K562 (cell line): ENCODE data around the gene TNFRSF6B. TPM values are rescaled to one million over a fixed set of nuclear protein-coding genes. Genes with fewer than 3 reads are reported as not detected.

Experiments
- ATAC-seq: fragments of 200-7000 bp; cut with Tn5 transposase; 3 replicates; pipeline ENCODE4 v1.9.1; 2020; ENCODE audit warnings: moderate library complexity
- Bru-seq: library from RNA; stranded (reverse); fragments of 400-500 nt; gene quantifications from one replicate; lab custom pipeline; 2021; lab: Mats Ljungman, UMichigan
- BruChase-seq, 2 experiments: library from RNA; stranded (reverse); fragments of 400-500 nt; gene quantifications; one replicate each; lab custom pipeline; 2021; lab: Mats Ljungman, UMichigan
- BruUV-seq: library from RNA; stranded (reverse); fragments of 400-500 nt; replicated peaks from 2 replicates; lab custom pipeline; 2021; lab: Mats Ljungman, UMichigan
- CTCF ChIA-PET: fragments of 300-600 bp; formaldehyde crosslinking; extraction: SDS; loops from one replicate; lab custom pipeline; 2021; ENCODE audit warnings: low intra/inter-chr PET ratio; lab: Yijun Ruan, JAX
- POLR2A ChIA-PET: fragments of 300-600, 350-650 bp; sonication (Branson Sonifier 250); formaldehyde crosslinking; extraction: SDS; loops from one replicate; lab custom pipeline; 2021; ENCODE audit warnings: antibody characterized with exemption, inconsistent platforms; lab: Yijun Ruan, JAX
- DNase-seq, 4 experiments: peaks; one replicate each; pipeline versions ENCODE4 v3.0.0 to v3.0.0-alpha.2; 2011 to 2018; ENCODE audit warnings: low spot score in 3 of 4, mixed read lengths in 3 of 4; ENCODE audit errors: extremely low read depth in 1 of 4
- FAIRE-seq: peaks from 2 replicates; lab custom pipeline; 2011; peaks lifted over from hg19 to GRCh38; lab: Jason Lieb, UNC
- H2AFZ ChIP-seq: 2 replicates; pipeline ENCODE4 v1.6.0; 2011; ENCODE audit warnings: low read depth, low read length, control low read depth, inconsistent platforms
- H3K27ac ChIP-seq: fragments of 200-600 bp; 3 replicates; pipeline ENCODE4 v1.8.0; 2011; ENCODE audit warnings: low read depth, mild to moderate bottlenecking, control low read depth, inconsistent platforms, low read length, moderate library complexity, mixed read lengths; ENCODE audit errors: extremely low read depth
- H3K27me3 ChIP-seq, 2 experiments: fragments of 300-600 bp in 1 of 2; 2 replicates in 1 of 2; 3 replicates in 1 of 2; pipeline versions ENCODE4 v1.6.0 to v1.8.0; 2011; ENCODE audit warnings: inconsistent platforms in 2 of 2, low read length in 2 of 2, mild to moderate bottlenecking in 1 of 2, mixed read lengths in 1 of 2, moderate library complexity in 1 of 2; ENCODE audit not compliant: control insufficient read depth in 2 of 2, insufficient read depth in 2 of 2
- H3K36me3 ChIP-seq: fragments of 300-600 bp; 3 replicates; pipeline ENCODE4 v1.8.0; 2011; ENCODE audit warnings: mild to moderate bottlenecking, low read length, inconsistent platforms; ENCODE audit not compliant: control insufficient read depth, insufficient read depth
- H3K4me1 ChIP-seq, 2 experiments: fragments of 200-600 bp in 1 of 2; replicated peaks in 1 of 2; 2 replicates in 1 of 2; 3 replicates in 1 of 2; pipeline versions ENCODE4 v1.5.1 to v1.8.0; 2011; ENCODE audit warnings: inconsistent platforms in 2 of 2, low read length in 2 of 2, mild to moderate bottlenecking in 1 of 2, mixed read lengths in 1 of 2, moderate library complexity in 1 of 2; ENCODE audit not compliant: control insufficient read depth in 2 of 2, insufficient read depth in 2 of 2
- H3K4me2 ChIP-seq: 2 replicates; pipeline ENCODE4 v1.6.1; 2011; ENCODE audit warnings: low read length, control low read depth, inconsistent platforms, mixed read lengths; ENCODE audit not compliant: insufficient read depth
- H3K4me3 ChIP-seq: fragments of 200-600 bp; sonication (generic), shearing (Covaris generic); 2 replicates; pipeline ENCODE4 v1.5.1; 2016; ENCODE audit warnings: control low read depth, inconsistent platforms
- H3K79me2 ChIP-seq: fragments of 200-600 bp; 3 replicates; pipeline ENCODE4 v1.8.0; 2011; ENCODE audit warnings: low read length, inconsistent platforms; ENCODE audit not compliant: control insufficient read depth, insufficient read depth
- H3K9ac ChIP-seq, 2 experiments: 2 replicates each; pipeline versions ENCODE4 v1.6.0 to v1.6.1; 2011; ENCODE audit warnings: low read depth in 2 of 2, low read length in 2 of 2, control low read depth in 1 of 2, inconsistent platforms in 1 of 2, mild to moderate bottlenecking in 1 of 2, mixed read lengths in 1 of 2; ENCODE audit not compliant: insufficient read depth in 1 of 2
- H3K9me1 ChIP-seq: one replicate; pipeline ENCODE4 v1.6.0; 2011; ENCODE audit warnings: inconsistent platforms, mild to moderate bottlenecking, low read length, moderate library complexity; ENCODE audit not compliant: control insufficient read depth, insufficient read depth
- H3K9me3 ChIP-seq: replicated peaks from 2 replicates; pipeline ENCODE4 v1.5.1; 2011; ENCODE audit warnings: low read depth, low read length, inconsistent platforms; ENCODE audit not compliant: control insufficient read depth, insufficient read depth
- H4K20me1 ChIP-seq: replicated peaks from 2 replicates; pipeline ENCODE4 v1.6.1; 2011; ENCODE audit warnings: low read length, inconsistent platforms, mixed read lengths; ENCODE audit not compliant: control insufficient read depth, insufficient read depth
- ARNT ChIP-seq, 2 experiments: fragments of 450-650 bp; IDR thresholded peaks; 2 replicates each; pipeline ENCODE4 v1.6.1; 2016; ENCODE audit warnings: mild to moderate bottlenecking in 1 of 2
- CHCHD3 ChIP-seq: fragments of 250-450 bp; sonication (Bioruptor Pico); IDR thresholded peaks from 2 replicates; pipeline ENCODE4 v2.1.2; 2022; ENCODE audit warnings: mild to moderate bottlenecking
- DACH1 ChIP-seq: fragments of 450-650 bp; IDR thresholded peaks from 2 replicates; pipeline ENCODE4 v1.6.1; 2018; ENCODE audit not compliant: partially characterized antibody
- HMGN3 ChIP-seq: IDR thresholded peaks from 2 replicates; pipeline ENCODE4 v1.6.1; 2011; ENCODE audit warnings: borderline replicate concordance, low read depth, mild to moderate bottlenecking, mixed read lengths, low read length; ENCODE audit not compliant: insufficient read length; ENCODE audit errors: extremely low read depth
- HNRNPL ChIP-seq: fragments of 200-400 bp; formaldehyde crosslinking; IDR thresholded peaks from 2 replicates; pipeline ENCODE4 v1.6.1; 2017; ENCODE audit warnings: low read depth, mild to moderate bottlenecking, low read length
- MEF2A ChIP-seq: IDR thresholded peaks from 2 replicates; pipeline ENCODE4 v1.6.1; 2011; ENCODE audit warnings: low read depth, mild to moderate bottlenecking, low read length, moderate library complexity; ENCODE audit not compliant: control insufficient read depth
- POLR2A ChIP-seq: fragments of 450-650 bp; conservative IDR thresholded peaks from 2 replicates; pipeline ENCODE4 v1.6.1; 2016
- RBFOX2 ChIP-seq: fragments of 200-400 bp; formaldehyde crosslinking; IDR thresholded peaks from 2 replicates; pipeline ENCODE4 v1.6.1; 2017; ENCODE audit warnings: low read depth, mild to moderate bottlenecking, low read length, moderate library complexity
- SMC3 ChIP-seq: conservative IDR thresholded peaks from 2 replicates; pipeline ENCODE4 v1.6.1; 2011; ENCODE audit warnings: low read depth, low read length, improper control_type of control experiment; ENCODE audit not compliant: insufficient read depth
- SRSF1 ChIP-seq: fragments of 200-400 bp; formaldehyde crosslinking; IDR thresholded peaks from 2 replicates; pipeline ENCODE4 v1.6.1; 2017; ENCODE audit warnings: mild to moderate bottlenecking, low read depth, low read length, moderate library complexity
- SUPT5H ChIP-seq: fragments of 450-650 bp; IDR thresholded peaks from 2 replicates; pipeline ENCODE4 v1.6.1; 2016
- ZNF133 ChIP-seq: fragments of 250-450 bp; sonication (Bioruptor Pico); IDR thresholded peaks from 2 replicates; pipeline ENCODE4 v1.4.0; 2020; ENCODE audit warnings: mild to moderate bottlenecking
- ZNF740 ChIP-seq, 3 experiments: fragments of 200-800 bp in 1 of 3; sonication (Bioruptor generic) in 1 of 3; sonication (generic) in 1 of 3; formaldehyde crosslinking in 1 of 3; IDR thresholded peaks; 2 replicates each; pipeline versions ENCODE4 v1.6.1 to v1.8.0; 2016 to 2022; ENCODE audit warnings: mild to moderate bottlenecking in 2 of 3, missing compliant biosample characterization in 2 of 3, missing genetic modification characterization in 2 of 3, missing genetic modification reagents in 1 of 3
- ZZZ3 ChIP-seq: fragments of 450-650 bp; IDR thresholded peaks from 2 replicates; pipeline ENCODE4 v1.6.1; 2016; ENCODE audit warnings: antibody characterized with exemption, mild to moderate bottlenecking, moderate library complexity
- WGBS: fragments of 100-300 bp; shearing (Covaris generic); methylation state at CpG from one replicate; pipeline ENCODE4 v1.1.6; 2016; ENCODE audit warnings: low coverage, mixed read lengths; ENCODE audit not compliant: insufficient coverage; ENCODE audit errors: missing lambda C conversion rate; 5-methylcytosine and 5-hydroxymethylcytosine counted together
- in situ Hi-C: fragments of 300-500 bp; cut with MboI; formaldehyde crosslinking; loops from 4 replicates; pipeline ENCODE4 v1.15.0; 2018; ENCODE audit warnings: inconsistent platforms, mixed read lengths
- intact Hi-C: fragments of 100-400 bp; cut with micrococcal nuclease; formaldehyde crosslinking; loops from 2 replicates; pipeline ENCODE4 v1.14.2; 2022
- long read RNA-seq, 3 experiments: library from polyadenylated mRNA in 2 of 3; library from RNA in 1 of 3; unstranded in 2 of 3; stranded (forward) in 1 of 3; transcript quantifications; one replicate each; pipeline ENCODE4 v2.0.0, GENCODE V29; 2019 to 2022
- polyA minus RNA-seq, 3 experiments: library from RNA; depleted of rRNA, polyadenylated mRNA; stranded (reverse); fragments of >200 nt; gene quantifications; 2 replicates each; pipeline ENCODE4 v1.2.3, GENCODE V29; 2011
- polyA plus RNA-seq, 8 experiments: library from polyadenylated mRNA; depleted of rRNA in 4 of 8; stranded (reverse) in 5 of 8; unstranded in 3 of 8; fragments of >200 nt; fragmentation: Nextera tagmentation in 2 of 8; fragmentation: Illumina TruSeq in 1 of 8; extraction: Ambion mirVana in 2 of 8; extraction: Trizol in 1 of 8; gene quantifications; 2 replicates each; pipeline versions ENCODE4 v1.2.1 to v1.2.3, GENCODE V29; 2011 to 2014; ENCODE audit warnings: inconsistent platforms in 1 of 8, missing spikeins in 1 of 8
- total RNA-seq, 7 experiments: library from RNA; depleted of rRNA in 6 of 7; stranded (reverse); fragments of >200 nt in 6 of 7; fragmentation: Illumina TruSeq in 2 of 7; extraction: Trizol in 2 of 7; gene quantifications; 2 replicates each; pipeline versions ENCODE4 v1.2.1 to v1.2.3, GENCODE V29; 2011 to 2021; ENCODE audit warnings: low replicate concordance in 1 of 7

TNFRSF6B gene, protein sequence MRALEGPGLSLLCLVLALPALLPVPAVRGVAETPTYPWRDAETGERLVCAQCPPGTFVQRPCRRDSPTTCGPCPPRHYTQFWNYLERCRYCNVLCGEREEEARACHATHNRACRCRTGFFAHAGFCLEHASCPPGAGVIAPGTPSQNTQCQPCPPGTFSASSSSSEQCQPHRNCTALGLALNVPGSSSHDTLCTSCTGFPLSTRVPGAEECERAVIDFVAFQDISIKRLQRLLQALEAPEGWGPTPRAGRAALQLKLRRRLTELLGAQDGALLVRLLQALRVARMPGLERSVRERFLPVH
- not detected in 2 replicates for total RNA-seq (2011; cell fraction: chromatin; rRNA removed; ENCODE audit: low replicate concordance)
- total RNA-seq (2011; cell fraction: nucleolus; rRNA removed): 4.9 and 6.3 TPM in 2 replicates
- total RNA-seq (2011; cell fraction: nucleoplasm; rRNA removed): not detected in 2 replicates
- total RNA-seq (2014; rRNA removed) (0.32 and 3.8 TPM in 2 replicates), total RNA-seq (2014; rRNA removed; fragmentation: Illumina TruSeq; extraction: Trizol) (not detected in 2 replicates), total RNA-seq (2015; rRNA removed; fragmentation: Illumina TruSeq; extraction: Trizol) (0.19 TPM in 1 of 2 replicates, not detected in the other), total RNA-seq (2021) (not detected in 2 replicates), polyA plus RNA-seq (2011; rRNA removed) (0.10 and 0.37 TPM in 2 replicates), polyA plus RNA-seq (2014; fragmentation: Illumina TruSeq; extraction: Trizol) (not detected in 2 replicates), polyA plus RNA-seq (2014; fragmentation: Nextera tagmentation; extraction: Ambion mirVana) (not detected), polyA plus RNA-seq (2014; rRNA removed) (3.2 and 3.5 TPM in 2 replicates), polyA minus RNA-seq (2011; rRNA and poly(A)+ RNA removed) (not detected in 2 replicates), Bru-seq, nascent RNA (percentile 33 among the genes with signal in this experiment), BruChase-seq, experiment 1, labeled RNA remaining after a 2-hour chase (percentile 45 among the genes with signal in this experiment), BruChase-seq, experiment 2, labeled RNA remaining after a 6-hour chase (percentile 50 among the genes with signal in this experiment)
- 1.1 and 5.8 TPM in 2 replicates for polyA plus RNA-seq (2011; cell fraction: cytosol; rRNA removed)
- polyA plus RNA-seq (2011; cell fraction: nucleus; rRNA removed): 1.4 and 13.8 TPM in 2 replicates
- polyA plus RNA-seq (2012): 0.87 and 1.3 TPM in 2 replicates
- not detected in 2 replicates for polyA minus RNA-seq (2011; cell fraction: cytosol; rRNA and poly(A)+ RNA removed)
- polyA minus RNA-seq (2011; cell fraction: nucleus; rRNA and poly(A)+ RNA removed): 1.2 TPM in 1 of 2 replicates, not detected in the other
- long read RNA-seq, experiment 1, partial matches to known transcripts: 0 of 3 reads
- long read RNA-seq, experiment 1, other reads (novel, unspliced or antisense): 1 of 3 reads
- long read RNA-seq, experiment 2, partial matches to known transcripts: 0 of 1 reads
- long read RNA-seq, experiment 2, other reads (novel, unspliced or antisense): 0 of 1 reads
- long read RNA-seq, experiment 3: 0 reads

DNA sequence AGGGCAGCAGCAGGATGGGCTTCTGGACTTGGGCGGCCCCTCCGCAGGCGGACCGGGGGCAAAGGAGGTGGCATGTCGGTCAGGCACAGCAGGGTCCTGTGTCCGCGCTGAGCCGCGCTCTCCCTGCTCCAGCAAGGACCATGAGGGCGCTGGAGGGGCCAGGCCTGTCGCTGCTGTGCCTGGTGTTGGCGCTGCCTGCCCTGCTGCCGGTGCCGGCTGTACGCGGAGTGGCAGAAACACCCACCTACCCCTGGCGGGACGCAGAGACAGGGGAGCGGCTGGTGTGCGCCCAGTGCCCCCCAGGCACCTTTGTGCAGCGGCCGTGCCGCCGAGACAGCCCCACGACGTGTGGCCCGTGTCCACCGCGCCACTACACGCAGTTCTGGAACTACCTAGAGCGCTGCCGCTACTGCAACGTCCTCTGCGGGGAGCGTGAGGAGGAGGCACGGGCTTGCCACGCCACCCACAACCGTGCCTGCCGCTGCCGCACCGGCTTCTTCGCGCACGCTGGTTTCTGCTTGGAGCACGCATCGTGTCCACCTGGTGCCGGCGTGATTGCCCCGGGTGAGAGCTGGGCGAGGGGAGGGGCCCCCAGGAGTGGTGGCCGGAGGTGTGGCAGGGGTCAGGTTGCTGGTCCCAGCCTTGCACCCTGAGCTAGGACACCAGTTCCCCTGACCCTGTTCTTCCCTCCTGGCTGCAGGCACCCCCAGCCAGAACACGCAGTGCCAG, at the start of gene TNFRSF6B:
Gene TNFRSF6B, plus strand, starts transcription at position 25 of the 729 bp plus-strand sequence. Its CDS starts 116 bp downstream, at position 141.
- intact Hi-C loops: no loop called here
- ChIA-PET POLR2A (interaction anchor here (0.7 to 3.1 kb wide), 3 partner anchors 11 to 168 kb away, joined by 3 to 27 read pairs (median 4); partner anchors contain the start of genes ARFRP1, TPD52L2 and ZGPAT), CTCF (no interaction called here)
- Histone ChIP-seq H3K27me3 (no peaks in the 10 kb centered on the region), H4K20me1 (no peaks in the 10 kb centered on the region; the same call in 1 of the 2 replicates), H3K79me2 (no peaks in the 10 kb centered on the region), H3K9me1 (no peaks in the 10 kb centered on the region), H3K27ac (no peak within 1 kb of the TSS), H3K4me3 (no peak within 1 kb of the TSS), H3K36me3 (peaks cover 26% of the 10 kb centered on the region; the same call in 2 of the 3 replicates), H3K4me2 (no peak within 1 kb of the TSS), H3K9me3 (no peaks in the 10 kb centered on the region), H3K9ac (peak within 1 kb of the TSS in 1 of 2 experiments; percentile 36; a peak in 1 of 4 replicates), H2AFZ (no peak within 1 kb of the TSS), H3K4me1 (peaks cover 9 to 80% of the 10 kb centered on the region in 2 experiments)
- no peak for ATAC-seq
- whole genome bisulfite sequencing: 90% methylated on average over 34 of the region's 52 CpGs
- peak in 1 of 4 experiments; percentile 17 for DNase-seq
- in situ Hi-C loops: no loop called here
- BruUV-seq: no TSS peak
- no peak for FAIRE-seq
- TF ChIP-seq SMC3: no peak
- TF ChIP-seq CHCHD3 (CRISPR knock-in tag): no peak
- peak; percentile 58; the same call in 1 of the 2 replicates for TF ChIP-seq SRSF1
- TF ChIP-seq ARNT (IDR thresholded peaks at IDR 0.05): no peak
- 0 out of 2 replicates have a peak, but pooled peaks have one; percentile 47 for TF ChIP-seq SUPT5H
- no peak for TF ChIP-seq ZNF133 (CRISPR knock-in tag)
- no peak for TF ChIP-seq ZNF740 (CRISPR knock-in tag; IDR thresholded peaks at IDR 0.05)
- no peak for TF ChIP-seq ZNF740 (tag; IDR thresholded peaks at IDR 0.05)
- TF ChIP-seq HMGN3: peak; percentile 46
- TF ChIP-seq MEF2A: no peak
- peak; percentile 49 for TF ChIP-seq POLR2A
- no peak for TF ChIP-seq DACH1
- no peak for TF ChIP-seq ZZZ3
- peak; percentile 95; the same call in 1 of the 2 replicates for TF ChIP-seq HNRNPL
- TF ChIP-seq RBFOX2: peak; percentile 42
